ENCODE measurements around the gene LHFPL6.
A peak's percentile ranks its signal among the peaks of the same experiment; 100 is the strongest.

LHFPL6 gene

GRCh38 chr13:39448834-39449233, 154.2 kb downstream of the LHFPL6 start:
- H3K27ac Mint-ChIP-seq, result no peak overlapping the region
- H3K36me3 Mint-ChIP-seq (ENCODE audit: low read depth), result peaks cover 4% of the 10 kb centered on the region
- peaks cover 27% of the 10 kb centered on the region for H3K4me1 Mint-ChIP-seq
- H3K27me3 Mint-ChIP-seq (ENCODE audit: low read depth, poor library complexity), result no peaks in the 10 kb centered on the region
- no peaks in the 10 kb centered on the region for H3K9me3 Mint-ChIP-seq
- no peak for TF ChIP-seq CTCF (IDR thresholded peaks at IDR 0.05)
- H3K4me3 Mint-ChIP-seq, result no peak overlapping the region
- no peak for DNase-seq

- DNase-seq, result no peak
- H3K4me3 Mint-ChIP-seq, result no peak overlapping the region
- no peaks in the 10 kb centered on the region for H3K9me3 Mint-ChIP-seq
- H3K27me3 Mint-ChIP-seq (ENCODE audit: low read depth, poor library complexity), result no peaks in the 10 kb centered on the region
- no peak overlapping the region for H3K27ac Mint-ChIP-seq
- no peak for TF ChIP-seq CTCF (IDR thresholded peaks at IDR 0.05)
- H3K4me1 Mint-ChIP-seq, result peaks cover 16% of the 10 kb centered on the region
- peaks cover 4% of the 10 kb centered on the region for H3K36me3 Mint-ChIP-seq (ENCODE audit: low read depth)
Measured at GRCh38 chr13:39446865-39447264, 156.1 kb downstream of the LHFPL6 start.

- Mint-ChIP-seq H3K9me3 (peaks cover 3% of the 10 kb centered on the region), H3K27ac (no peak overlapping the region), H3K36me3 (ENCODE audit: low read depth) (peaks cover 11% of the 10 kb centered on the region), H3K27me3 (ENCODE audit: low read depth, poor library complexity) (peaks cover 3% of the 10 kb centered on the region), H3K4me3 (no peak overlapping the region), H3K4me1 (peaks cover 13% of the 10 kb centered on the region)
- no peak for DNase-seq
- TF ChIP-seq CTCF (IDR thresholded peaks at IDR 0.05), result no peak
Measured at GRCh38 chr13:39444866-39445265, 158.1 kb downstream of the LHFPL6 start.

- Mint-ChIP-seq H3K36me3 (ENCODE audit: low read depth) (peaks cover 33% of the 10 kb centered on the region), H3K27ac (peak overlapping the region; percentile 41), H3K4me1 (no peaks in the 10 kb centered on the region), H3K4me3 (no peak overlapping the region), H3K9me3 (peaks cover 43% of the 10 kb centered on the region), H3K27me3 (ENCODE audit: low read depth, poor library complexity) (peaks cover 3% of the 10 kb centered on the region)
- DNase-seq, result no peak
- TF ChIP-seq CTCF (IDR thresholded peaks at IDR 0.05), result no peak
Measured at GRCh38 chr13:39433651-39434050, 169.3 kb downstream of the LHFPL6 start.

GRCh38 chr13:39432196-39432595, 170.8 kb downstream of the LHFPL6 start:
- no peaks in the 10 kb centered on the region for H3K4me1 Mint-ChIP-seq
- H3K27ac Mint-ChIP-seq, result no peak overlapping the region
- H3K4me3 Mint-ChIP-seq, result no peak overlapping the region
- no peak for TF ChIP-seq CTCF (IDR thresholded peaks at IDR 0.05)
- peaks cover 38% of the 10 kb centered on the region for H3K36me3 Mint-ChIP-seq (ENCODE audit: low read depth)
- H3K27me3 Mint-ChIP-seq (ENCODE audit: low read depth, poor library complexity), result peaks cover 3% of the 10 kb centered on the region
- H3K9me3 Mint-ChIP-seq, result peaks cover 40% of the 10 kb centered on the region
- DNase-seq, result no peak

GRCh38 chr13:39422845-39423565, 180.0 kb downstream of the LHFPL6 start:
- no peak overlapping the region for H3K4me3 Mint-ChIP-seq
- no peaks in the 10 kb centered on the region for H3K36me3 Mint-ChIP-seq (ENCODE audit: low read depth)
- H3K27ac Mint-ChIP-seq, result no peak overlapping the region
- no peaks in the 10 kb centered on the region for H3K27me3 Mint-ChIP-seq (ENCODE audit: low read depth, poor library complexity)
- H3K4me1 Mint-ChIP-seq, result peaks cover 13% of the 10 kb centered on the region
- no peak for DNase-seq
- no peak for TF ChIP-seq CTCF (IDR thresholded peaks at IDR 0.05)
- peaks cover 3% of the 10 kb centered on the region for H3K9me3 Mint-ChIP-seq
